ENCODE measurements around the gene RANBP9.

The RANBP9 gene

DNA sequence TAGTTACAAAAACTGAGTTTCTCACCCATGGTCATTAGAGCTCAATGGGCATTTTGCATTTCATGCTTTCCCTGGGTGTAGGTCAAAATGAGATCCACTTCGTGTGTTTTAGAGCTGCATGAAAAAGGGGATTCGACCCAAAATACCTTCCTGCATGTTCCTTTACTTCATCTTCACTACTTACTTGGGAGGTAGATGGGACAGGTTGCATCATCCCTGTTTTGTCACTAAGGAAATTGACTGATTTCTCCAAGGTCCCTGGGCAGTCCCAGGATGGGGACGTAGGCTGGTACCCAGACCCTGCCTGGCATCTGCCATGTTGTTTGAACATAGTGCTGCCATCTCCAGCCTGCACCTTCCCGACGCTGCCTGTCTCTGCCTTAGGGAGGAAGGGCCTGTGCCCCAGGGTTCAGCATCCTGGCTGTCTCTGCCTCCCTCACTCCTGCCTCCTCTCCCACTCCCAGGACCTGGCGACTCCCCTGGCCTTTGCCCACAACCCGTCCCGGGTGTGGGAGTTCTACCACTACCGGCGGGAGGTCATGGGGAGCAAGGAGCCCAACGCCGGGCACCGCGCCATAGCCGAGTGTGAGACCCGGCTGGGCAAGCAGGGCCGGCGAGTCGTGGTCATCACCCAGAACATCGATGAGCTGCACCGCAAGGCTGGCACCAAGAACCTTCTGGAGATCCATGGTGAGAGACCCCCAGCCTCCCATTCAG is 120.3 kb downstream of the RANBP9 start:
- H3K4me2 ChIP-seq (ENCODE audit: low read length): no peak overlapping the region
- H3K9me2 ChIP-seq (replicated peaks; ENCODE audit: control insufficient read depth, low read length): no peaks in the 10 kb centered on the region
- H3K27ac ChIP-seq (ENCODE audit: low read depth, low read length): no peak overlapping the region
- TF ChIP-seq EZH2phosphoT487 (IDR thresholded peaks at IDR 0.05; ENCODE audit: borderline replicate concordance, low read length) (no peak), CTCF (IDR thresholded peaks at IDR 0.05; ENCODE audit: low read depth, low read length, poor library complexity, severe bottlenecking) (no peak)
- no peaks in the 10 kb centered on the region for H4K20me1 ChIP-seq (ENCODE audit: control insufficient read depth, insufficient read depth, low read depth, low read length)
- no peaks in the 10 kb centered on the region for H3K9me3 ChIP-seq (ENCODE audit: control insufficient read depth, insufficient read depth, low read length)
- no peaks in the 10 kb centered on the region for H3K79me2 ChIP-seq (ENCODE audit: control insufficient read depth, low read length)
- H3K4me1 ChIP-seq (ENCODE audit: control insufficient read depth, low read length): no peaks in the 10 kb centered on the region
- no peaks in the 10 kb centered on the region for H3F3A ChIP-seq (ENCODE audit: control insufficient read depth, insufficient read depth)
- H3K4me3 ChIP-seq (ENCODE audit: low read length): no peak overlapping the region
- H3K36me3 ChIP-seq (ENCODE audit: control insufficient read depth, low read length): peaks cover 29% of the 10 kb centered on the region
- H3K27me3 ChIP-seq (ENCODE audit: control insufficient read depth, low read length): no peaks in the 10 kb centered on the region

- Histone ChIP-seq H3K4me3 (ENCODE audit: low read length) (no peak overlapping the region), H3K4me2 (ENCODE audit: low read length) (no peak overlapping the region), H3F3A (ENCODE audit: control insufficient read depth, insufficient read depth) (no peaks in the 10 kb centered on the region), H3K79me2 (ENCODE audit: control insufficient read depth, low read length) (no peaks in the 10 kb centered on the region), H3K4me1 (ENCODE audit: control insufficient read depth, low read length) (no peaks in the 10 kb centered on the region), H3K9me3 (ENCODE audit: control insufficient read depth, insufficient read depth, low read length) (no peaks in the 10 kb centered on the region), H3K27ac (ENCODE audit: low read depth, low read length) (no peak overlapping the region), H3K27me3 (ENCODE audit: control insufficient read depth, low read length) (no peaks in the 10 kb centered on the region), H3K9me2 (replicated peaks; ENCODE audit: control insufficient read depth, low read length) (no peaks in the 10 kb centered on the region), H3K36me3 (ENCODE audit: control insufficient read depth, low read length) (peaks cover 29% of the 10 kb centered on the region), H4K20me1 (ENCODE audit: control insufficient read depth, insufficient read depth, low read depth, low read length) (no peaks in the 10 kb centered on the region)
- TF ChIP-seq EZH2phosphoT487 (IDR thresholded peaks at IDR 0.05; ENCODE audit: borderline replicate concordance, low read length): no peak
- TF ChIP-seq CTCF (IDR thresholded peaks at IDR 0.05; ENCODE audit: low read depth, low read length, poor library complexity, severe bottlenecking): no peak
Observed at GRCh38 chr6:13590574-13591153, 121.0 kb downstream of the RANBP9 start.

DNA sequence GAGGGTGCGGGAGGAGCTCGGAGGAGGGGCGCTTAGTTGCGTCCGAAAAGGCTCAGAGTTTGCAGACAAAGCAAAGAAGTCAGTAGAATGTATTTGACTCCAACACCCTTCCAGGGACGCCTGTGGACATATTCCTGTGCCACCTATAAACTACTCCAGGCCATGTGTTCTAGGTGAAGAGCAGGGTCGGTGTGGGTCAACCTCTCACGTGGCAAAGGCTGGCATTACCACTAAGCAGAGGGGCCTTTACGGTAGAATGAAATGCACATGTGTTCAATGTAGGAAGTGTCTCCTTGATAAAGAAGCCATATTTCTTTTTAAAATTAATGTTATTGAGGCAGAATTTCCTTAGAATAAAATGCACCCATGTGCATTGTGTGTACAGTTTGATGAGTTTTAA is 121.8 kb downstream of the RANBP9 start:
- Histone ChIP-seq H3F3A (ENCODE audit: control insufficient read depth, insufficient read depth) (no peaks in the 10 kb centered on the region), H3K27me3 (ENCODE audit: control insufficient read depth, low read length) (no peaks in the 10 kb centered on the region), H3K9me3 (ENCODE audit: control insufficient read depth, insufficient read depth, low read length) (no peaks in the 10 kb centered on the region), H3K4me2 (ENCODE audit: low read length) (no peak overlapping the region), H3K9me2 (replicated peaks; ENCODE audit: control insufficient read depth, low read length) (no peaks in the 10 kb centered on the region), H3K36me3 (ENCODE audit: control insufficient read depth, low read length) (peaks cover 22% of the 10 kb centered on the region), H3K27ac (ENCODE audit: low read depth, low read length) (no peak overlapping the region), H3K79me2 (ENCODE audit: control insufficient read depth, low read length) (no peaks in the 10 kb centered on the region), H3K4me3 (ENCODE audit: low read length) (no peak overlapping the region), H4K20me1 (ENCODE audit: control insufficient read depth, insufficient read depth, low read depth, low read length) (no peaks in the 10 kb centered on the region), H3K4me1 (ENCODE audit: control insufficient read depth, low read length) (no peaks in the 10 kb centered on the region)
- TF ChIP-seq EZH2phosphoT487 (IDR thresholded peaks at IDR 0.05; ENCODE audit: borderline replicate concordance, low read length) (no peak), CTCF (IDR thresholded peaks at IDR 0.05; ENCODE audit: low read depth, low read length, poor library complexity, severe bottlenecking) (no peak)

All from DOHH2 (cell line).